A549 (cell line): ENCODE results near the gene TMCO2.

Source experiments
- CEBPB ChIP-seq, 2 experiments: fragments of >200 bp in 1 of 2; sonication (Bioruptor Twin) in 1 of 2; formaldehyde crosslinking in 1 of 2; IDR thresholded peaks; 2 replicates each; pipeline ENCODE4 v1.6.1; 2012 to 2016
- CTCF ChIP-seq: fragments of >200 bp; sonication (Bioruptor Twin); formaldehyde crosslinking; IDR thresholded peaks from 3 replicates; pipeline ENCODE4 v1.5.1; 2016
- EP300 ChIP-seq, 2 experiments: fragments of >200 bp; sonication (Bioruptor Twin); formaldehyde crosslinking; IDR thresholded peaks; 2 replicates in 1 of 2; 3 replicates in 1 of 2; pipeline ENCODE4 v1.6.1; 2016 to 2017
- FOXS1 ChIP-seq: fragments of 250-450 bp; sonication (Bioruptor Pico); IDR thresholded peaks from 2 replicates; pipeline ENCODE4 v1.5.0; 2020; ENCODE audit warnings: mild to moderate bottlenecking, moderate library complexity
- RAD21 ChIP-seq, 2 experiments: fragments of >200 bp in 1 of 2; sonication (Bioruptor Twin) in 1 of 2; formaldehyde crosslinking in 1 of 2; IDR thresholded peaks in 1 of 2; conservative IDR thresholded peaks in 1 of 2; 2 replicates in 1 of 2; 3 replicates in 1 of 2; pipeline ENCODE4 v1.6.1; 2012 to 2018; ENCODE audit warnings: inconsistent platforms in 1 of 2
- TFCP2L1 ChIP-seq: fragments of 250-450 bp; sonication (Bioruptor Pico); IDR thresholded peaks from 2 replicates; pipeline ENCODE4 v1.5.0; 2021; ENCODE audit warnings: mild to moderate bottlenecking
- TF ChIP-seq, protein P1 (sequence below): fragments of >200 bp; sonication (Bioruptor Twin); formaldehyde crosslinking; IDR thresholded peaks from 3 replicates; pipeline ENCODE4 v1.6.1; 2016

DNA sequence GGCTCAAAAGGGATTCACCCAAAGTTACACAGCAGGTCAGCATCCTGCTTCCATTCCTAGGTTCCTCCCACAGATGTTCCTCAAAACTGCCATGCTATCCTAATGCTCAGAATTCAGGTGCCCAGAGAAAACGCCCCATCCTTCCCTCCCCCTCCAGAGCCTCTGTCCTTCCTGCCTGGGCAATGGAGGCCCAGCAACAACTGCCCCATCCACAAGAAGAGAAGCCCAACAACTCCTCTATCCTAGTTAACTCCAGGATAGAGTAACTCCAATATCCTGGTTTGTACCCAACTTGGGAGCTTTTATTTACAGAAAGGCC, 52.5 kb downstream of the TMCO2 start:
- TF ChIP-seq EP300 (IDR thresholded peaks at IDR 0.05), result no peak
- no peak for TF ChIP-seq TFCP2L1
- TF ChIP-seq CTCF, result no peak
- no peak for TF ChIP-seq RAD21 (conservative IDR thresholded peaks at IDR 0.05 in 1 of 2, IDR thresholded peaks at IDR 0.05 in 1 of 2)
- no peak for TF ChIP-seq CEBPB (IDR thresholded peaks at IDR 0.05)
- no peak for TF ChIP-seq FOXS1 (CRISPR knock-in tag)
- TF ChIP-seq, protein P1, sequence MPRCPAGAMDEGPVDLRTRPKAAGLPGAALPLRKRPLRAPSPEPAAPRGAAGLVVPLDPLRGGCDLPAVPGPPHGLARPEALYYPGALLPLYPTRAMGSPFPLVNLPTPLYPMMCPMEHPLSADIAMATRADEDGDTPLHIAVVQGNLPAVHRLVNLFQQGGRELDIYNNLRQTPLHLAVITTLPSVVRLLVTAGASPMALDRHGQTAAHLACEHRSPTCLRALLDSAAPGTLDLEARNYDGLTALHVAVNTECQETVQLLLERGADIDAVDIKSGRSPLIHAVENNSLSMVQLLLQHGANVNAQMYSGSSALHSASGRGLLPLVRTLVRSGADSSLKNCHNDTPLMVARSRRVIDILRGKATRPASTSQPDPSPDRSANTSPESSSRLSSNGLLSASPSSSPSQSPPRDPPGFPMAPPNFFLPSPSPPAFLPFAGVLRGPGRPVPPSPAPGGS, result no peak
